ENCODE data around the gene MYRF.

Gene MYRF

DNA sequence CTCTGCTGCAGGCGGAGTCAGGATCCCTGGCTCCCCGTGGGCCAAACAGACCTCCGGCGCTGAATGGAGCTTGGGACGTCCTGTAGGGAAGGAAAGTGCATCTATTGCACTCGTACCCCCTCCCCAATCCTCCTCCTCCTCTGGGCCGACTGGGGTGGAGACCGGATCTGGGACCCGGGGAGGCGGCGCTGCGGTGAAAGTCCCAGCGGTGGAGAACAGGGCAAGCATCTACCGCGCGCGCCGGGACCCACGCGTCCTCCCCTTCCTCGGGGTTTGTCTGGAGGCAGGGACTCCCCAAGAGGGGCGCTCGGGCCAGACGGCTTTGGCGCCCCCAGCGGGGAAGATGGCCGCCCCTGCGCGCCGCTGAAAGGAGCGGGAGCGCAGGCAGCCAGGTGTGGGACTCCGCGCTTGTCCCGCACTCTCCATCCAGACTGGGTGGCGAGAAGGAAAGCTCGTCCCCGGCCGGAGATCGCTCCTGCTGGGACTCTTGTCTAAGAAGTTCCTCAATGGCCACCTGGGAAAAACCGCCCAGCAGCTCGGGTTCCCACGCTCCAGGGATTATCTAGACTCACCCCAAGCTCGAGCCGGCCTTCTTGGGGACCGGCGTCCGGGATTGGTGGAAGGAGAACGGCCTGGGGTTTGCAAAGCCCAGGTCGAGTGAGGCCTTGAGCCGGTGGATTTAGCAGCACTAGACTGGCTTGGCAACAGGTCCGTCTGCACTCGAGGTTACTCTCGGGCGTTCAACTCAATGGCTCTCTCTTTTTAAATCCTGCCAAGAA lies 76.4 kb downstream of the MYRF start:
- peak; percentile 52 for DNase-seq

GRCh38 chr11:61829806-61830205 lies 77.4 kb downstream of the MYRF start:
- DNase-seq: no peak

DNA sequence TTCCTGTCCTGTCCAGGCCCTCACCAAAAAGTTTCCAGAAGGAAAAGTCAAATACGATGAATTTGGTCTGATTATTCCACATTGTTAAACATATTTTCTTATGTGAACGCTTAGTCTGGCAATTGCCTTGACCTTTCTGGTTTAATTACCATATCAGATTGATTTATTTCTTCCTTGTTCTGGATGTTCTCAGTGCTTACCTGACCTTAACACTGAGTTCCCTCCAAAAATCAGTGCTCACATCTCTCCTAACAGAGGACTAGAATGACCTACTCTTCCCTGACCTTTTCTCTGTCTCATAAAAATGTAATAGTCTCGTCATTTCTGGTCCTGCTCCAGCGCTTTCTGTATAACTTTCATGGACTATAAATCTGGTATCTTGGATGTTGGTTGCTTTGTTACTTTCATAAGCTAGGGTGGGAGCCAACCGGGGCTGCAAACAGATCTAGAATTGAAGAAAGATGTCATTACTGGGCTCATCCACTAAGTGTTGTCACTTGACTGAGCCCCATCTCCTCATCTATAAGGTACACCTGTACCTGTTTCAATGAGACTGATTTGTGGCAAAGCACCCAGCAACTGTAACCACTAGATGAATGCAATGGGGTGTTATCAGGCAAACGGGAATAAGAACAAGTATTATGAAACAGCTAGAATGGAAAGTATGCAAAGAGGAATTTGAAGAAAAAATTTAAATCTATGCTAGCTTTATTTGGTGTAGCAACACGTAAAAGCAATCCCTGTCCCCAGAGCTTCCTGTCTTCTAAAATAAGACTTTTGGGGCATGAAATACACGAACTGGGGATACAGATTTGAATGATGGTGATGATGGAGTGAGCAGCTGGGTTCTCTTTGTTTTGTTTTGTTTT lies 78.0 kb downstream of the MYRF start:
- DNase-seq: no peak

DNA sequence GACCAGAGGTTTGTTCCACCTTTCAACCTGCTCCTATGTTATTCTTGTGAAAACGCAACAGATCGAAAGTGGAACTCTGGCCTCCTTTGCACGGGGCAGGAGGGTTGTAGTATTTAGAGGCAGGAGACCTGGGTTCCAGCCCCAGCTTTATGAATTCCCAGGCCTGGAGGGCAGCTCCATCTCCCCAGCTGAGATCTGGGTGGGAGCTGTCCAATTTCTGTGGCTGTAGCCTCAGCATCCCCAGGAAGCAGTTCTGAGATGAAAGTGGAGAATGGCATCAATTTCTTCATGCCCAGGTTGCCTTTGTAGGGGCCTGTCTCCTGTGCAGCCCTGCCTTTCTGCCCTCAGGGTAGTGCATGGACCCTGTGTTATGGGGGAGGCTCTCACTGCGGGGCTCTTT lies 79.8 kb downstream of the MYRF start:
- no peak for DNase-seq

DNA sequence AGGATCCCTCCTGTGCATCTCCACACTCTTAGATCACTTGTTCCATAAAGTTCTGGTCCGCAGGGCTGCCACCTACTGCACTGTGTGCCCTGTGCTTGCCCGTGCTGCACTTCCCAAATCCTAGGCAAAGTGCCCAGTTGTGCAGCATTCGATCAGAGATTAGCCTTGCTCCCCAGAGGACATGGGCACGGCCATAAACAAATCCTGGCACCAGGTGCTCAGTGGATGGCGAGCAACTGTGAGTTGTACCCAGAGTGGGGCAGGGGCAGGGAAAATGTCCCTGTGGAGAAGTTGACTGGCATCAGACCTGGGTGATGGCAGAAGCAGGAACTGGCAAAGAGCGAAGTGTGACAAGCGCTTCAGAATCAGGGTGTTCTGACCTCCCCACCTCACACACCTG lies 80.3 kb downstream of the MYRF start:
- DNase-seq: no peak

- peak; percentile 52 for DNase-seq
Measured at GRCh38 chr11:61833471-61833870, 81.0 kb downstream of the MYRF start.

DNA sequence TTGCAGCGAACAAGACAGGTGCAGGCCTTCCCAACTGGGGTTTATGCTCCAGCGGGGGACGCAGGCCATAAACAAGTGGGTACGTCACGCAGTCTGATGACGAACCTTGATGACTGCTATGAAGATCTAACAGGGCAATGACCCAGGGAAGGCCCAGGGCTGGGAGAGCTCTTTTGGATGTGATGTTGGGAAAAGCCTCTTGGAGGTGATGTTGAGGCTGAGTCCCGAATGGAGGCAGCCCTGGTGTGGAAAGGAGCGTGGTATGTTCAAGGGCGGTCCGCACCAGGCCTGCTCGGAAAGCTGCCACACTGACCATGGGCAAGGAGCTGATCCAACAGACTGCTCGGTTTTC lies 81.5 kb downstream of the MYRF start:
- no peak for DNase-seq

GRCh38 chr11:61834278-61835048 lies 82.0 kb downstream of the MYRF start:
- peak; percentile 67 for DNase-seq

- no peak for DNase-seq
Measured at GRCh38 chr11:61836193-61836592, 83.8 kb downstream of the MYRF start.

- no peak for DNase-seq
Measured at GRCh38 chr11:61837411-61838005, 85.1 kb downstream of the MYRF start.
